HFF-Myc (cell line): ENCODE results near the gene PABPN1L.

Source experiments
- DNase-seq: peaks from one replicate; pipeline ENCODE4 v3.0.0-alpha.2; 2011; ENCODE audit warnings: low read depth; ENCODE audit errors: extremely low read depth
- H3K4me3 ChIP-seq: replicated peaks from 2 replicates; pipeline ENCODE4 v1.5.1; 2011; ENCODE audit warnings: low read depth, mild to moderate bottlenecking, control low read depth, low read length
- CTCF ChIP-seq: IDR thresholded peaks from 2 replicates; pipeline ENCODE4 v1.5.1; 2012; ENCODE audit warnings: mild to moderate bottlenecking, low read depth, low read length, control low read depth; ENCODE audit errors: missing control alignments

The PABPN1L gene

GRCh38 chr16:88847654-88848053, 18.8 kb downstream of the PABPN1L start:
- DNase-seq = no peak
- H3K4me3 ChIP-seq = no peak overlapping the region
- no peak for TF ChIP-seq CTCF

DNA sequence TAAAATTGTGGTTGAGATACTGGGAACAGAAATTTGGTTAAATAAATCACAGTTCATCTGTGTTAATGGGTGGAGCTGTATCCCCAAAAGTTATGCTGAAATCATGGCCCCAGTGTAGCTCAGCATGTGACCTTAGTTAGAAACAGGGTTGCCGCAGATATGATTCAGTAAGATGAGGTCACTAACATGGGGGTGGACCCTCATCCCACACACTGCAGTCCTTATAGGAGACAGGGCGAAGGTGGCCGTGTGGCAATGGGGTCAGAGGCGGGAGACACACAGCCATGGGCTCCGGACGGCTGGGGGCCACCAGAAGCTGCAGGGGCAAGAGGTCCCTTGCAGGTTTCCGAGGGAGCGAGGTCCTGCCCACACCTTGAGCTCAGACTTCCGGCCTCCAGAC, 20.4 kb downstream of the PABPN1L start:
- DNase-seq = no peak
- no peak for TF ChIP-seq CTCF
- H3K4me3 ChIP-seq = no peak overlapping the region

GRCh38 chr16:88844419-88845036, 21.9 kb downstream of the PABPN1L start:
- no peak for DNase-seq
- TF ChIP-seq CTCF = peak; percentile 29
- no peak overlapping the region for H3K4me3 ChIP-seq

DNA sequence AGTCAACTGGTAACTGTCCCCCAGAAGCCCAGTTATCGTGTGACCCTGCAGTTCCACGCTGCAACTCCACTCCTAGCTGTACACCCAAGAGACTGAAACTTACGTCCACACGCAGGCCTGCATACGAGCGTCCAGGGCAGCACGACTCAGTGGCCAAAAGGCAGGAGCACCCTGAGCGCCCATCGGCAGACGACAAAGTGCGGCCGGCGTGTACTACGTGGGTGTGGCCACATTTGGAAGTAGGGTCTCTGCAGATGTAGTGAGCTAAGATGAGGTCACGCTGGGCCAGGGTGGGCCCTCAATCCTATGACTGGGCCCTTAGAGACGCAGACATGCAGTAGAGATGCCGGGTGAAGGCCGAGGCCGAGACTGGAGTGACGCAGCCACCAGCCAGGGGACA, 23.2 kb downstream of the PABPN1L start:
- no peak for TF ChIP-seq CTCF
- DNase-seq = no peak
- no peak overlapping the region for H3K4me3 ChIP-seq

- no peak for TF ChIP-seq CTCF
- no peak for DNase-seq
- H3K4me3 ChIP-seq = no peak overlapping the region
These were observed 23.7 kb downstream of the PABPN1L start for GRCh38 chr16:88842806-88843205.

DNA sequence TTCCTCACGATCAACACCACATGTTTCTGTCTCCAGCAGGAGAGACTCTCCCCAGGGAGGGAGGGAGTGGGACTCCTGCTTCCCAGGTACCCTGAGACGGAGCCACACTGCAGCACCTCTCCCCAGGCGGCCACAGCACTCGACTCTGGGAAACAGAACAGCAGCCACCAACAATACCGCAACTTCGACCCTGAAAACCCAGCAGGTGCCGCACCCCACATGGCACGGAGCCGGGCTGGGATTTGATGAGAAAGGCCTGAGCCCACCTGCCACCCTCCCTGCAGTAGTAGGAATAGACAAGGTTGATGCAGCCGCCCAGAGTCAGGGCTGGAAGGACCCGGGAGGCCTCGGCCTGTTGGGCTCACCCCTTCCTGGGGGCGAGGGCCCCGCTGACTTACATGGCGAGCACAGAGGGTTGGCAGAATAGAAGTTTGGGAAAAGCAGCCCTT, 24.1 kb downstream of the PABPN1L start:
- TF ChIP-seq CTCF = no peak
- no peak for DNase-seq
- no peak overlapping the region for H3K4me3 ChIP-seq

GRCh38 chr16:88841521-88842307, 24.7 kb downstream of the PABPN1L start:
- TF ChIP-seq CTCF = no peak
- no peak for DNase-seq
- no peak overlapping the region for H3K4me3 ChIP-seq
